ENCODE data around the gene NR3C2.

GRCh38 chr4:148447681-148448080 lies 5.5 kb upstream of the NR3C2 start:
- TF ChIP-seq SIX5 (IDR thresholded peaks at IDR 0.05; ENCODE audit: low read depth, low read length, severe bottlenecking), result no peak
- TF ChIP-seq CEBPB (IDR thresholded peaks at IDR 0.05; ENCODE audit: borderline replicate concordance in 1 of 2, low read depth in 2 of 2, low read length in 2 of 2), result no peak
- no peak for TF ChIP-seq POLR2A (IDR thresholded peaks at IDR 0.05; ENCODE audit: low read depth, low read length)
- no peak for TF ChIP-seq FOXM1 (IDR thresholded peaks at IDR 0.05; ENCODE audit: low read depth, low read length)
- TF ChIP-seq SREBF1 (IDR thresholded peaks at IDR 0.05; ENCODE audit: low read length), result no peak
- no peak for TF ChIP-seq SMAD5 (IDR thresholded peaks at IDR 0.05; ENCODE audit: low read depth)
